ENCODE results near the gene RAET1G. TPM values are rescaled to one million over a fixed set of nuclear protein-coding genes. Genes with fewer than 3 reads are reported as not detected.

RAET1G gene
- total RNA-seq, 2 donors from 2014 or later: 4.4 TPM; not detected in 1

DNA sequence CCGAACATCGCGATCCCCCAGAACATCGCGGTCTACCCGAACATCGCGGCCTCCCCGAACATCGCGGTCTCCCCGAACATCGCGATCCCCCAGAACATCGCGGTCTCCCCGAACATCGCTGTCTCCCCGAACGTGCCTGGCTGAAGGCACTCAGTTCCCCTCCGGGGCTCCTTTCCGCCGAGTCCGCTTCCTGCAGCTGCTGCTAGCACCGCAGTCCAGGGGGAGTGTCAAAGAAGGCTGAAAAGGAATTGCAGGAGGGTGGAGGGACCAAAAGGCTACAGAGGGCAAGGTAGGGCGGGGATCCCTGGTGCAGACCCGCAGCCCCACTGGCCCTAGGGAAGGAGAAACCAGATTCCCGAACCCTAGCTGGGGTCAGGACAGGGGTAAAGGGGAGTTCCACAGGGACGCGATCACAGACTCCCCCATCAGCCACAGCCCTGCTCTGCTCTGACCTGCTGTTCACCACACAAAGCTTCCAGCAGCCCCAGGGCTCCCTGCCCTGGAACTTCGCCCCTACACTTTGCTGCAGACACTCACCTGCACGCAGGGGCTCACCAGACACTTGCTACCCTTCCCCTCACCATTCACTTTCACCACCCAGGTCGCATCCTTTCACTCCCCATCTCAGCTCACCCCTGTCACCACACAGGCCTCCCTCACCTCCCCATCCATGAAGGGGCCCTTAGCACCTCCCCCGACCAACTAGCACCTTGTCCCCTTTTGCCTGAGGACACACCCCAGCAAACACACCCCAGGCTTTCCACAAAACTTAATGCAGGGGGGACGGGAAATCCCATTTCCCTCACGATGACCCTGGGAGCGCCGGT, 42.5 kb upstream of the RAET1G start:
- no peak for TF ChIP-seq POLR2A (IDR thresholded peaks at IDR 0.05)
- TF ChIP-seq, protein P1, sequence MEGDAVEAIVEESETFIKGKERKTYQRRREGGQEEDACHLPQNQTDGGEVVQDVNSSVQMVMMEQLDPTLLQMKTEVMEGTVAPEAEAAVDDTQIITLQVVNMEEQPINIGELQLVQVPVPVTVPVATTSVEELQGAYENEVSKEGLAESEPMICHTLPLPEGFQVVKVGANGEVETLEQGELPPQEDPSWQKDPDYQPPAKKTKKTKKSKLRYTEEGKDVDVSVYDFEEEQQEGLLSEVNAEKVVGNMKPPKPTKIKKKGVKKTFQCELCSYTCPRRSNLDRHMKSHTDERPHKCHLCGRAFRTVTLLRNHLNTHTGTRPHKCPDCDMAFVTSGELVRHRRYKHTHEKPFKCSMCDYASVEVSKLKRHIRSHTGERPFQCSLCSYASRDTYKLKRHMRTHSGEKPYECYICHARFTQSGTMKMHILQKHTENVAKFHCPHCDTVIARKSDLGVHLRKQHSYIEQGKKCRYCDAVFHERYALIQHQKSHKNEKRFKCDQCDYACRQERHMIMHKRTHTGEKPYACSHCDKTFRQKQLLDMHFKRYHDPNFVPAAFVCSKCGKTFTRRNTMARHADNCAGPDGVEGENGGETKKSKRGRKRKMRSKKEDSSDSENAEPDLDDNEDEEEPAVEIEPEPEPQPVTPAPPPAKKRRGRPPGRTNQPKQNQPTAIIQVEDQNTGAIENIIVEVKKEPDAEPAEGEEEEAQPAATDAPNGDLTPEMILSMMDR (IDR thresholded peaks at IDR 0.05): no peak
- no peak for TF ChIP-seq POLR2AphosphoS5 (IDR thresholded peaks at IDR 0.05)
- H3K27me3 ChIP-seq (replicated peaks; ENCODE audit: insufficient read depth): peaks cover 8% of the 10 kb centered on the region
- no peak overlapping the region for H3K27ac ChIP-seq
- WGBS: 19% methylated on average over 38 of the region's 38 CpGs
- H3K4me1 ChIP-seq (replicated peaks): peaks cover 9% of the 10 kb centered on the region
- intact Hi-C loops (cut with DNase I): no loop called here
- DNase-seq (ENCODE audit: low spot score): no peak
- H3K36me3 ChIP-seq: no peaks in the 10 kb centered on the region
- no peak overlapping the region for H3K4me3 ChIP-seq
- H3K9me3 ChIP-seq: no peaks in the 10 kb centered on the region

- Histone ChIP-seq H3K27me3 (replicated peaks; ENCODE audit: insufficient read depth) (peaks cover 8% of the 10 kb centered on the region), H3K4me1 (replicated peaks) (peaks cover 9% of the 10 kb centered on the region), H3K4me3 (peak overlapping the region in 1 of 2 donors; percentile 29), H3K9me3 (no peaks in the 10 kb centered on the region), H3K27ac (no peak overlapping the region), H3K36me3 (no peaks in the 10 kb centered on the region)
- intact Hi-C loops (cut with DNase I): no loop called here
- DNase-seq (ENCODE audit: low spot score): no peak
- no peak for TF ChIP-seq POLR2AphosphoS5 (IDR thresholded peaks at IDR 0.05)
- WGBS: 3% methylated on average over 95 of the region's 103 CpGs
Measured at GRCh38 chr6:149964308-149965193, 41.6 kb upstream of the RAET1G start.

- 2% methylated on average over 69 of the region's 69 CpGs for WGBS
- H3K27me3 ChIP-seq (replicated peaks; ENCODE audit: insufficient read depth): peaks cover 8% of the 10 kb centered on the region
Measured at GRCh38 chr6:149963462-149964307, 40.8 kb upstream of the RAET1G start, which contains the start of gene ULBP1. ULBP1 (plus strand) TSS chr6:149963943; CDS start chr6:149964050, 107 bp downstream.

GRCh38 chr6:149963212-149963461, 40.2 kb upstream of the RAET1G start:
- Histone ChIP-seq H3K4me1 (replicated peaks) (peaks cover 9% of the 10 kb centered on the region), H3K36me3 (no peaks in the 10 kb centered on the region), H3K9me3 (no peaks in the 10 kb centered on the region), H3K27ac (no peak overlapping the region), H3K4me3 (peak overlapping the region; percentile 8 to 29), H3K27me3 (replicated peaks; ENCODE audit: insufficient read depth) (peaks cover 8% of the 10 kb centered on the region)
- WGBS: 29% methylated on average over 8 of the region's 8 CpGs
- no peak for DNase-seq (ENCODE audit: low spot score)
- intact Hi-C loops (cut with DNase I): no loop called here
- TF ChIP-seq POLR2A (IDR thresholded peaks at IDR 0.05) (no peak), POLR2AphosphoS5 (IDR thresholded peaks at IDR 0.05) (no peak)
- TF ChIP-seq, protein P1 (IDR thresholded peaks at IDR 0.05): no peak

More at GRCh38 chr6:149963462-149964307, 40.8 kb upstream of the RAET1G start, which contains the start of gene ULBP1:
- intact Hi-C loops (cut with DNase I): no loop called here
- TF ChIP-seq POLR2AphosphoS5 (IDR thresholded peaks at IDR 0.05): peak; percentile 79
- TF ChIP-seq POLR2A (IDR thresholded peaks at IDR 0.05): no peak
- H3K9me3 ChIP-seq: no peaks in the 10 kb centered on the region
- H3K36me3 ChIP-seq: no peaks in the 10 kb centered on the region
- no peak within 1 kb of the TSS for H3K27ac ChIP-seq
- H3K4me1 ChIP-seq (replicated peaks): peaks cover 9% of the 10 kb centered on the region
- peak; percentile 73 for DNase-seq (ENCODE audit: low spot score)
- H3K4me3 ChIP-seq: peak within 1 kb of the TSS; percentile 8 to 29

- intact Hi-C loops (cut with DNase I): no loop called here
- peaks cover 8% of the 10 kb centered on the region for H3K27me3 ChIP-seq (replicated peaks; ENCODE audit: insufficient read depth)
- 78% methylated on average over 7 of the region's 7 CpGs for WGBS
- no peaks in the 10 kb centered on the region for H3K9me3 ChIP-seq
- H3K4me1 ChIP-seq (replicated peaks): peaks cover 9% of the 10 kb centered on the region
- H3K4me3 ChIP-seq: no peak overlapping the region
- H3K36me3 ChIP-seq: no peaks in the 10 kb centered on the region
- TF ChIP-seq POLR2A (IDR thresholded peaks at IDR 0.05) (no peak), POLR2AphosphoS5 (IDR thresholded peaks at IDR 0.05) (no peak)
- TF ChIP-seq, protein P1 (IDR thresholded peaks at IDR 0.05): no peak
- H3K27ac ChIP-seq: no peak overlapping the region
- no peak for DNase-seq (ENCODE audit: low spot score)
Measured at GRCh38 chr6:149962461-149963211, 39.7 kb upstream of the RAET1G start.
